ENCODE results near the gene SAPCD2. TPM values are rescaled to one million over a fixed set of nuclear protein-coding genes. Genes with fewer than 3 reads are reported as not detected.

The SAPCD2 gene
- total and polyA plus RNA-seq, 11 donors = 0.09 to 2.0 (median 0.20) TPM

GRCh38 chr9:137045294-137046087 lies 24.9 kb downstream of the SAPCD2 start:
- H3K4me3 ChIP-seq = peak overlapping the region; percentile 62 to 92 (median 72)
- intact Hi-C loops (cut with DNase I) = loop anchor here in 6 of 10 donors (1.0 to 2.0 kb wide), 4 partner anchors 19 to 22 kb away; no protein-coding TSS in a partner anchor
- TF ChIP-seq, protein P1, sequence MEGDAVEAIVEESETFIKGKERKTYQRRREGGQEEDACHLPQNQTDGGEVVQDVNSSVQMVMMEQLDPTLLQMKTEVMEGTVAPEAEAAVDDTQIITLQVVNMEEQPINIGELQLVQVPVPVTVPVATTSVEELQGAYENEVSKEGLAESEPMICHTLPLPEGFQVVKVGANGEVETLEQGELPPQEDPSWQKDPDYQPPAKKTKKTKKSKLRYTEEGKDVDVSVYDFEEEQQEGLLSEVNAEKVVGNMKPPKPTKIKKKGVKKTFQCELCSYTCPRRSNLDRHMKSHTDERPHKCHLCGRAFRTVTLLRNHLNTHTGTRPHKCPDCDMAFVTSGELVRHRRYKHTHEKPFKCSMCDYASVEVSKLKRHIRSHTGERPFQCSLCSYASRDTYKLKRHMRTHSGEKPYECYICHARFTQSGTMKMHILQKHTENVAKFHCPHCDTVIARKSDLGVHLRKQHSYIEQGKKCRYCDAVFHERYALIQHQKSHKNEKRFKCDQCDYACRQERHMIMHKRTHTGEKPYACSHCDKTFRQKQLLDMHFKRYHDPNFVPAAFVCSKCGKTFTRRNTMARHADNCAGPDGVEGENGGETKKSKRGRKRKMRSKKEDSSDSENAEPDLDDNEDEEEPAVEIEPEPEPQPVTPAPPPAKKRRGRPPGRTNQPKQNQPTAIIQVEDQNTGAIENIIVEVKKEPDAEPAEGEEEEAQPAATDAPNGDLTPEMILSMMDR (IDR thresholded peaks at IDR 0.05) = no peak
- TF ChIP-seq POLR2A (IDR thresholded peaks at IDR 0.05) = no peak
- H3K36me3 ChIP-seq = peaks cover 0 to 17% (median 7%) of the 10 kb centered on the region in 9 donors
- peak in 2 of 4 donors; percentile 8 to 11 for ATAC-seq
- 0 to 9% (median 3%) methylated on average over 3 to 96 of the region's 96 CpGs for WGBS, 4 donors
- DNase-seq = peak in 1 of 5 donors; percentile 70
- H3K27me3 ChIP-seq = peaks cover 0 to 49% (median 26%) of the 10 kb centered on the region in 9 donors
- H3K27ac ChIP-seq = peak overlapping the region; percentile 80 to 96 (median 88)
- H3K9me3 ChIP-seq = no peaks in the 10 kb centered on the region
- peaks cover 0 to 58% (median 37%) of the 10 kb centered on the region in 12 donors for H3K4me1 ChIP-seq

- ATAC-seq (peak; percentile 10 to 23 (median 13)), DNase-seq (peak in 1 of 5 donors; percentile 65)
- intact Hi-C loops (cut with DNase I) = no loop called here
- no peaks in the 10 kb centered on the region for H3K9me3 ChIP-seq
- peaks cover 0 to 26% (median 16%) of the 10 kb centered on the region in 9 donors for H3K36me3 ChIP-seq
- peaks cover 0 to 56% (median 37%) of the 10 kb centered on the region in 12 donors for H3K4me1 ChIP-seq
- peak overlapping the region; percentile 80 to 96 (median 88) for H3K27ac ChIP-seq
- H3K27me3 ChIP-seq = peaks cover 0 to 44% (median 25%) of the 10 kb centered on the region in 9 donors
- TF ChIP-seq, protein P1 (IDR thresholded peaks at IDR 0.05) = no peak
- peak in 1 of 2 donors; percentile 38 for TF ChIP-seq POLR2A (IDR thresholded peaks at IDR 0.05)
- peak overlapping the region; percentile 62 to 92 (median 72) for H3K4me3 ChIP-seq
- 30 to 53% (median 46%) methylated on average over 13 to 18 of the region's 18 CpGs for WGBS, 4 donors
Observed at GRCh38 chr9:137044502-137045177, 25.7 kb downstream of the SAPCD2 start.

- intact Hi-C loops (cut with DNase I) = no loop called here
- WGBS, 4 donors = 72 to 82% (median 72%) methylated on average over 12 of the region's 12 CpGs
- peaks cover 0 to 56% (median 37%) of the 10 kb centered on the region in 12 donors for H3K4me1 ChIP-seq
- peaks cover 0 to 38% (median 19%) of the 10 kb centered on the region in 9 donors for H3K27me3 ChIP-seq
- H3K9me3 ChIP-seq = no peaks in the 10 kb centered on the region
- DNase-seq = no peak
- ATAC-seq = no peak
- TF ChIP-seq POLR2A (IDR thresholded peaks at IDR 0.05) = no peak
- TF ChIP-seq, protein P1 (IDR thresholded peaks at IDR 0.05) = no peak
- peaks cover 0 to 32% (median 22%) of the 10 kb centered on the region in 9 donors for H3K36me3 ChIP-seq
- peak overlapping the region; percentile 80 to 96 (median 88) for H3K27ac ChIP-seq
- H3K4me3 ChIP-seq = peak overlapping the region; percentile 12 to 92 (median 72)
Observed at GRCh38 chr9:137044037-137044436, 26.3 kb downstream of the SAPCD2 start.
